HL-60 (cell line): ENCODE results near the gene SCN4A.

Experiments used
- CTCF ChIP-seq: IDR thresholded peaks from one replicate; pipeline ENCODE4 v1.5.1; 2011; ENCODE audit warnings: low read length, control low read depth, inconsistent platforms; ENCODE audit not compliant: insufficient read depth
- GABPA ChIP-seq: IDR thresholded peaks from 2 replicates; pipeline ENCODE4 v1.6.1; 2012; ENCODE audit warnings: low read depth
- POLR2AphosphoS5 ChIP-seq: IDR thresholded peaks from 2 replicates; pipeline ENCODE4 v1.6.1; 2012; ENCODE audit warnings: low read depth
- REST ChIP-seq: IDR thresholded peaks from 2 replicates; pipeline ENCODE4 v1.6.1; 2012; ENCODE audit warnings: low read depth; ENCODE audit not compliant: insufficient replicate concordance

GRCh38 chr17:63988127-63988478, 15.4 kb upstream of the SCN4A start:
- TF ChIP-seq GABPA (no peak), CTCF (no peak), REST (no peak), POLR2AphosphoS5 (no peak)
